K562 (cell line): ENCODE results near the gene OST4. TPM values are rescaled to one million over a fixed set of nuclear protein-coding genes. Genes with fewer than 3 reads are reported as not detected.

Experiments
- polyA plus RNA-seq, 8 experiments: library from polyadenylated mRNA; depleted of rRNA in 4 of 8; stranded (reverse) in 5 of 8; unstranded in 3 of 8; fragments of >200 nt; fragmentation: Nextera tagmentation in 2 of 8; fragmentation: Illumina TruSeq in 1 of 8; extraction: Ambion mirVana in 2 of 8; extraction: Trizol in 1 of 8; gene quantifications; 2 replicates each; pipeline versions ENCODE4 v1.2.1 to v1.2.3, GENCODE V29; 2011 to 2014; ENCODE audit warnings: inconsistent platforms in 1 of 8, missing spikeins in 1 of 8
- total RNA-seq, 7 experiments: library from RNA; depleted of rRNA in 6 of 7; stranded (reverse); fragments of >200 nt in 6 of 7; fragmentation: Illumina TruSeq in 2 of 7; extraction: Trizol in 2 of 7; gene quantifications; 2 replicates each; pipeline versions ENCODE4 v1.2.1 to v1.2.3, GENCODE V29; 2011 to 2021; ENCODE audit warnings: low replicate concordance in 1 of 7
- TF ChIP-seq, protein P1 (sequence below), 2 experiments: fragments of 450-650 bp; IDR thresholded peaks; 2 replicates each; pipeline ENCODE4 v1.6.1; 2018; ENCODE audit warnings: mild to moderate bottlenecking in 2 of 2, low read depth in 1 of 2; ENCODE audit not compliant: partially characterized antibody in 2 of 2
- TF ChIP-seq, protein P2 (sequence below): sonication (generic); formaldehyde crosslinking; IDR thresholded peaks from 2 replicates; pipeline ENCODE4 v1.8.0; 2022; ENCODE audit warnings: missing genetic modification reagents, mild to moderate bottlenecking, moderate library complexity, borderline replicate concordance

Gene OST4
- total and polyA plus RNA-seq, 9 of the 15 experiments (the other 6 are each of a cell fraction or from before 2014, with no cell fraction given) = 186 to 1,155 (median 355) TPM

DNA sequence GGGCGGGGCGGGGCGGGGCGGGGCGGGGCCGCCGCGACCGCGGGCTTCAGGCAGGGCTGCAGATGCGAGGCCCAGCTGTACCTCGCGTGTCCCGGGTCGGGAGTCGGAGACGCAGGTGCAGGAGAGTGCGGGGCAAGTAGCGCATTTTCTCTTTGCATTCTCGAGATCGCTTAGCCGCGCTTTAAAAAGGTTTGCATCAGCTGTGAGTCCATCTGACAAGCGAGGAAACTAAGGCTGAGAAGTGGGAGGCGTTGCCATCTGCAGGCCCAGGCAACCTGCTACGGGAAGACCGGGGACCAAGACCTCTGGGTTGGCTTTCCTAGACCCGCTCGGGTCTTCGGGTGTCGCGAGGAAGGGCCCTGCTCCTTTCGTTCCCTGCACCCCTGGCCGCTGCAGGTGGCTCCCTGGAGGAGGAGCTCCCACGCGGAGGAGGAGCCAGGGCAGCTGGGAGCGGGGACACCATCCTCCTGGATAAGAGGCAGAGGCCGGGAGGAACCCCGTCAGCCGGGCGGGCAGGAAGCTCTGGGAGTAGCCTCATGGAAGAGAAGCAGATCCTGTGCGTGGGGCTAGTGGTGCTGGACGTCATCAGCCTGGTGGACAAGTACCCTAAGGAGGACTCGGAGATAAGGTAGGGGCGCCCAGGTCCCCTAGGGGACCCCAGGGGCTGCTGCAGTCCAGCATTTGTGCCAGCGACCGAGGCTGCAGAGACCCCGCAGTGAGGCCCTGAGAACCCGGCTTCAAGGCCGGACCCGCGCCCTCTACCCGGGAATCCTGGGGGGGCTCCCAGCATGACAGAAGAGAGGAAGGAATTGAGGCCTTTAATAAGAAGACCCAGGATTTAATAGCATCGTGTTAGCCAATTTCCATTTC lies 15.5 kb upstream of the OST4 start, which contains the start of gene KHK (continued):
- TF ChIP-seq, protein P1, sequence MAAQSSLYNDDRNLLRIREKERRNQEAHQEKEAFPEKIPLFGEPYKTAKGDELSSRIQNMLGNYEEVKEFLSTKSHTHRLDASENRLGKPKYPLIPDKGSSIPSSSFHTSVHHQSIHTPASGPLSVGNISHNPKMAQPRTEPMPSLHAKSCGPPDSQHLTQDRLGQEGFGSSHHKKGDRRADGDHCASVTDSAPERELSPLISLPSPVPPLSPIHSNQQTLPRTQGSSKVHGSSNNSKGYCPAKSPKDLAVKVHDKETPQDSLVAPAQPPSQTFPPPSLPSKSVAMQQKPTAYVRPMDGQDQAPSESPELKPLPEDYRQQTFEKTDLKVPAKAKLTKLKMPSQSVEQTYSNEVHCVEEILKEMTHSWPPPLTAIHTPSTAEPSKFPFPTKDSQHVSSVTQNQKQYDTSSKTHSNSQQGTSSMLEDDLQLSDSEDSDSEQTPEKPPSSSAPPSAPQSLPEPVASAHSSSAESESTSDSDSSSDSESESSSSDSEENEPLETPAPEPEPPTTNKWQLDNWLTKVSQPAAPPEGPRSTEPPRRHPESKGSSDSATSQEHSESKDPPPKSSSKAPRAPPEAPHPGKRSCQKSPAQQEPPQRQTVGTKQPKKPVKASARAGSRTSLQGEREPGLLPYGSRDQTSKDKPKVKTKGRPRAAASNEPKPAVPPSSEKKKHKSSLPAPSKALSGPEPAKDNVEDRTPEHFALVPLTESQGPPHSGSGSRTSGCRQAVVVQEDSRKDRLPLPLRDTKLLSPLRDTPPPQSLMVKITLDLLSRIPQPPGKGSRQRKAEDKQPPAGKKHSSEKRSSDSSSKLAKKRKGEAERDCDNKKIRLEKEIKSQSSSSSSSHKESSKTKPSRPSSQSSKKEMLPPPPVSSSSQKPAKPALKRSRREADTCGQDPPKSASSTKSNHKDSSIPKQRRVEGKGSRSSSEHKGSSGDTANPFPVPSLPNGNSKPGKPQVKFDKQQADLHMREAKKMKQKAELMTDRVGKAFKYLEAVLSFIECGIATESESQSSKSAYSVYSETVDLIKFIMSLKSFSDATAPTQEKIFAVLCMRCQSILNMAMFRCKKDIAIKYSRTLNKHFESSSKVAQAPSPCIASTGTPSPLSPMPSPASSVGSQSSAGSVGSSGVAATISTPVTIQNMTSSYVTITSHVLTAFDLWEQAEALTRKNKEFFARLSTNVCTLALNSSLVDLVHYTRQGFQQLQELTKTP (IDR thresholded peaks at IDR 0.05; ENCODE audit: low read depth in 1 of 2, partially characterized antibody in 2 of 2) = no peak
- TF ChIP-seq, protein P2, sequence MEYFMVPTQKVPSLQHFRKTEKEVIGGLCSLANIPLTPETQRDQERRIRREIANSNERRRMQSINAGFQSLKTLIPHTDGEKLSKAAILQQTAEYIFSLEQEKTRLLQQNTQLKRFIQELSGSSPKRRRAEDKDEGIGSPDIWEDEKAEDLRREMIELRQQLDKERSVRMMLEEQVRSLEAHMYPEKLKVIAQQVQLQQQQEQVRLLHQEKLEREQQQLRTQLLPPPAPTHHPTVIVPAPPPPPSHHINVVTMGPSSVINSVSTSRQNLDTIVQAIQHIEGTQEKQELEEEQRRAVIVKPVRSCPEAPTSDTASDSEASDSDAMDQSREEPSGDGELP (CRISPR knock-in tag) = peak; percentile 94
- TF ChIP-seq, all 486 proteins: peak for 16
